Measurements from ENCODE around the gene EPOP. TPM values are rescaled to one million over a fixed set of nuclear protein-coding genes. Genes with fewer than 3 reads are reported as not detected.

Gene EPOP
- total RNA-seq, 2 donors from 2014 or later: 3.2 to 5.0 TPM

DNA sequence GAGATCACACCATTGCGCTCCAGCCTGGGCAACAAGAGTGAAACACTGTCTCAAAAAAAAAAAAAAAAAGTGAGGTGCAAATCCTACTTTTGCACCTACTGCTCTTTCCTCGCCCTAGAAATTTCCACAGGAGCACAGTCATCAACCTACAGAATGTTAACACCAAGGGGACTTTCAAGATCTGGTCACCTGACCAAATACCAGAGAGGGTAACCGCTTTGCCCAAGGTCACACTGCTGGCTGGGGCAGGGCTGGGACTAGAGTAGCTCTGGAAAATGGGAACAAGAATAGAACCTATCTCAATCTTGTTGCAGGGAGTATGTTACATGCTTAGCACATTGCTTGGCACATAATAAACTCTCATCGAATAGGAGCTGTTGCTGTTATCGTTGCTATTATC, 24.0 kb upstream of the EPOP start:
- TF ChIP-seq, protein P1, sequence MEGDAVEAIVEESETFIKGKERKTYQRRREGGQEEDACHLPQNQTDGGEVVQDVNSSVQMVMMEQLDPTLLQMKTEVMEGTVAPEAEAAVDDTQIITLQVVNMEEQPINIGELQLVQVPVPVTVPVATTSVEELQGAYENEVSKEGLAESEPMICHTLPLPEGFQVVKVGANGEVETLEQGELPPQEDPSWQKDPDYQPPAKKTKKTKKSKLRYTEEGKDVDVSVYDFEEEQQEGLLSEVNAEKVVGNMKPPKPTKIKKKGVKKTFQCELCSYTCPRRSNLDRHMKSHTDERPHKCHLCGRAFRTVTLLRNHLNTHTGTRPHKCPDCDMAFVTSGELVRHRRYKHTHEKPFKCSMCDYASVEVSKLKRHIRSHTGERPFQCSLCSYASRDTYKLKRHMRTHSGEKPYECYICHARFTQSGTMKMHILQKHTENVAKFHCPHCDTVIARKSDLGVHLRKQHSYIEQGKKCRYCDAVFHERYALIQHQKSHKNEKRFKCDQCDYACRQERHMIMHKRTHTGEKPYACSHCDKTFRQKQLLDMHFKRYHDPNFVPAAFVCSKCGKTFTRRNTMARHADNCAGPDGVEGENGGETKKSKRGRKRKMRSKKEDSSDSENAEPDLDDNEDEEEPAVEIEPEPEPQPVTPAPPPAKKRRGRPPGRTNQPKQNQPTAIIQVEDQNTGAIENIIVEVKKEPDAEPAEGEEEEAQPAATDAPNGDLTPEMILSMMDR (conservative IDR thresholded peaks at IDR 0.05): no peak
- WGBS, 2 experiments (ENCODE audit: insufficient coverage in 1 of 2, insufficient read length in 1 of 2): 96 to 98% methylated on average over 4 to 5 of the region's 5 CpGs
- no peak for DNase-seq
- Histone ChIP-seq H3K36me3 (ENCODE audit: control insufficient read depth, insufficient read depth, low read length) (no peaks in the 10 kb centered on the region), H3K4me3 (ENCODE audit: low read length) (no peak overlapping the region), H3K4me1 (ENCODE audit: control insufficient read depth, insufficient read depth, low read length) (no peaks in the 10 kb centered on the region), H3K9ac (ENCODE audit: extremely low read depth, low read length, poor library complexity, severe bottlenecking) (no peak overlapping the region), H3K27ac (ENCODE audit: low read depth, low read length) (no peak overlapping the region), H3K27me3 (ENCODE audit: control insufficient read depth, insufficient read depth, low read length, poor library complexity, severe bottlenecking) (peaks cover 16% of the 10 kb centered on the region), H3K9me3 (ENCODE audit: control insufficient read depth, low read length) (no peaks in the 10 kb centered on the region)
- peaks cover 66% of the 10 kb centered on the region for H3K27me3 Mint-ChIP-seq (ENCODE audit: insufficient read depth)
- H3K9me3 Mint-ChIP-seq: no peaks in the 10 kb centered on the region
- no peaks in the 10 kb centered on the region for H3K36me3 Mint-ChIP-seq (ENCODE audit: low read depth)
- H3K27ac Mint-ChIP-seq: no peak overlapping the region
- H3K4me3 Mint-ChIP-seq: no peak overlapping the region
- peaks cover 25% of the 10 kb centered on the region for H3K4me1 Mint-ChIP-seq

DNA sequence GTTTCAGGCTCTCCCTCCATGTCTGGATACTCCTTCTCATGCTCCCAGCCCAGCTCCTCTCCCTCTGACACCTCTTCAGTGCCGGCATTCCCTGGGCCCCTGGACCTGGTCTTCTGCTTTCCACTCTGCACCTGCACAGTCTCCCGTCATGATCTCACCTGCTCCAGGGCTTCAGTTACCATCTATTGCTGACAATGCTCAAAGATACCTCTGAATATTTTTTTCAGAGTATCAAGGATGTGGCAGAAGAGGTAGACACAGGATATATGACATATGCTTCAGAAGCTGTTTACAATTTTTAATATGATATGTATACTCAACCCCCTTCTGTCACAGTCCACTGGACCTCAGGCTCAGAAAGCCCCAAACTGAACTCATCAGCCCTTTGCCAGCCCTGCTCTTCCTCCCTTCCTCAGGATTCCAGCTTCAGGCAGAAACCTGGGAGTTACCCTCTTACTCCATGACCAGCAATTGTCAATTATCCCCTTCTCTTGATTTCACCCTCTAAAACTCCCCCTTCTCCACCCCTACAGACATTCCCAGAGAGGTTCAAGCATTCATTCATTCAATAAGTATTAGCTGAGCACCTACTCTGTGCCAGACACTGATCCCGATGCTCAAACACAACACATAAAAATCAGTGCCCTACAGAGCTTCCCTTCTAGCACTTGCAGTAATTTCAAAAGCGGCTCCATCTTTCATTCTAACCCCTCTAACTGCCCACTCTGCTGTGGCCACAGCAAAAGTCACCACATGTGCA, 22.5 kb upstream of the EPOP start:
- H3K9ac ChIP-seq (ENCODE audit: extremely low read depth, low read length, poor library complexity, severe bottlenecking): no peak overlapping the region
- no peaks in the 10 kb centered on the region for H3K9me3 ChIP-seq (ENCODE audit: control insufficient read depth, low read length)
- no peak overlapping the region for H3K27ac Mint-ChIP-seq
- H3K36me3 ChIP-seq (ENCODE audit: control insufficient read depth, insufficient read depth, low read length): no peaks in the 10 kb centered on the region
- H3K27ac ChIP-seq (ENCODE audit: low read depth, low read length): no peak overlapping the region
- WGBS, 2 experiments (ENCODE audit: insufficient coverage in 1 of 2, insufficient read length in 1 of 2): 86 to 88% methylated on average over 2 to 4 of the region's 4 CpGs
- H3K36me3 Mint-ChIP-seq (ENCODE audit: low read depth): no peaks in the 10 kb centered on the region
- H3K4me1 Mint-ChIP-seq: peaks cover 20% of the 10 kb centered on the region
- DNase-seq: no peak
- H3K9me3 Mint-ChIP-seq: no peaks in the 10 kb centered on the region
- H3K4me3 Mint-ChIP-seq: no peak overlapping the region
- peaks cover 9% of the 10 kb centered on the region for H3K27me3 ChIP-seq (ENCODE audit: control insufficient read depth, insufficient read depth, low read length, poor library complexity, severe bottlenecking)
- H3K4me3 ChIP-seq (ENCODE audit: low read length): no peak overlapping the region
- TF ChIP-seq, protein P1 (conservative IDR thresholded peaks at IDR 0.05): no peak
- peaks cover 52% of the 10 kb centered on the region for H3K27me3 Mint-ChIP-seq (ENCODE audit: insufficient read depth)
- H3K4me1 ChIP-seq (ENCODE audit: control insufficient read depth, insufficient read depth, low read length): no peaks in the 10 kb centered on the region

DNA sequence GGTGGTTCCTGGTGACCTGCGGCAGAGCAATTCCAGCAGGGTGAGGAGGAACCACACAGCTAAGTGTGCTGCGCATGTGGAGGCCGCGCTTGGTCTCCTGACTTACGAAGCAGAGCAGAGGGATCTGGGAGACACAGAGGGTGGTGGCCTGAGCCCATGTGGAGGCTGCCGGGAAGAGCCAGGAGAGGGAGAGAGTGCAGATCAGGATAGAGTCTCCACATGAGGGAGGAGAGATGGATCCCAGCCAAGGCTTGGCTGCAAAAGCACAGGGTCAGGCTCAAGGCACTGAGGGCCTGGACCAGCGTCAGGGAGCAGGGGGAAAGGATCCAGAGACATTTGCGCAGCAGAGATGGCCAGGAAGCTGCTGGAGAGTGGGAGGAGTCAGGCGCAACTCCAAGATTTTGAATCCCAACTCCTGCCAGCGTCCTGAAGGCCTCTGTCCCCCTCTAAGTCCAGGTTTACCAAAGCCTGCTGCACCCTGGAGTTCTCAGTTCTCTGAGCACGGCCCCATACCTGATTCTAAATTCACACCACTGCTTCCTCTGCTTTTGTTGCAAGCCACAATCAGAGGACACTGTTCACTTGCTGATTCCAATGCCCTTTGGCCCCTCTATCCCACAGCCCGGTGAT, 19.1 kb upstream of the EPOP start:
- H3K27me3 Mint-ChIP-seq (ENCODE audit: insufficient read depth): peaks cover 29% of the 10 kb centered on the region

More for the DNA sequence above, 19.1 kb upstream of the EPOP start:
- Mint-ChIP-seq H3K9me3 (no peaks in the 10 kb centered on the region), H3K4me3 (no peak overlapping the region), H3K27ac (no peak overlapping the region), H3K4me1 (peaks cover 10% of the 10 kb centered on the region), H3K36me3 (ENCODE audit: low read depth) (no peaks in the 10 kb centered on the region)
- H3K4me3 ChIP-seq (ENCODE audit: low read length): no peak overlapping the region
- no peaks in the 10 kb centered on the region for H3K27me3 ChIP-seq (ENCODE audit: control insufficient read depth, insufficient read depth, low read length, poor library complexity, severe bottlenecking)
- no peaks in the 10 kb centered on the region for H3K9me3 ChIP-seq (ENCODE audit: control insufficient read depth, low read length)
- no peaks in the 10 kb centered on the region for H3K4me1 ChIP-seq (ENCODE audit: control insufficient read depth, insufficient read depth, low read length)
- no peak overlapping the region for H3K27ac ChIP-seq (ENCODE audit: low read depth, low read length)
- H3K36me3 ChIP-seq (ENCODE audit: control insufficient read depth, insufficient read depth, low read length): no peaks in the 10 kb centered on the region
- TF ChIP-seq, protein P1 (conservative IDR thresholded peaks at IDR 0.05): no peak
- peak; percentile 43 for DNase-seq
- no peak overlapping the region for H3K9ac ChIP-seq (ENCODE audit: extremely low read depth, low read length, poor library complexity, severe bottlenecking)
- 88% methylated on average over 12 of the region's 12 CpGs for WGBS, 2 experiments (ENCODE audit: insufficient coverage in 1 of 2, insufficient read length in 1 of 2)

Data from endodermal cell (in vitro differentiated cells).